HG02623 (cell line): ENCODE measurements around the gene GREM2.

ENCODE experiments used
- ATAC-seq: cut with Tn5 transposase; IDR thresholded peaks from one replicate; pipeline ENCODE4 v1.9.1; 2021; ENCODE audit warnings: moderate library complexity; ENCODE audit not compliant: unreplicated experiment

GREM2 gene

DNA sequence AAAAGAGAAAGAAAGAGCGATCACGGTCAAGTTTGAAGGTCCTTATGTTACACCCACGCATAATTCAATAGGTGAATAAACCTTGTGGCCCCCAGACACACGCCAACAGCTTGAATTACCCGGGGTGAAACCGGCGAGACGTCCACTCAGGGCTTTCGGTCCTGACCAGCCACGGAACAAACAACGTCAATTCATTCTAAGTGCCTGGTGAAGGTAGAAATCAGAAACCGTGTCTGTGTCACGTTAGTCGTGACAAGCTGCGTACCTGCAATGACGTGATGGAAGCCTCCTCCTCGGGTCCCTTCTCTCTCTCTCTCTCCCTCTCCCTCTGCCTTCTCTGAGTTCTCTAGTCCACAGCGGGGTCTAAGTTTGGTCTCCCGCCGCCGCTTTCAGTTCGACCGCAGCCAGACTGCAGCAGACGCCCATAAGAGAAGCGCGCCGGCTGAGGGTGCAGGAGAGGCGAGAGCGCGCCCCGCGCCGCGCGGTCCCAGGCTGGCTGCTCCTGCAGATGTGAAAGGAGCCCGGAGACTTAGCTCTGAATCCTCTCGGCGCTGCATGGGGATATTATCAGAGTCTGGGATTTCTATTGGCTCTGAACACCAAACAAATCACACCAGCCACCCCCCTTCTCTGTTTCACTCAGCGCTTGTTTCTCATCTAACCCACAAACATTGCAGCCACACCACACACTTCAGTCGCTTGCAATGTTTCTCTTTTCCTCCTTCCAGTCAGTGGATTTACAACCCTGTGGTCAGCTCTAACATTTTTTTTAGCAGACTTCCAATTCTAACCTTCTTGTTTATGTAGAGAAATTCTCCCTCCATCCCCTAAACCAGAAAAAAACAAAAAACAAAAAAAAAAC lies at the start of gene GREM2:
GREM2 (minus strand) TSS at position 537 of the 862 bp plus-strand sequence. CDS start 118,680 bp downstream, outside the sequence.
- ATAC-seq: peak; percentile 77

DNA sequence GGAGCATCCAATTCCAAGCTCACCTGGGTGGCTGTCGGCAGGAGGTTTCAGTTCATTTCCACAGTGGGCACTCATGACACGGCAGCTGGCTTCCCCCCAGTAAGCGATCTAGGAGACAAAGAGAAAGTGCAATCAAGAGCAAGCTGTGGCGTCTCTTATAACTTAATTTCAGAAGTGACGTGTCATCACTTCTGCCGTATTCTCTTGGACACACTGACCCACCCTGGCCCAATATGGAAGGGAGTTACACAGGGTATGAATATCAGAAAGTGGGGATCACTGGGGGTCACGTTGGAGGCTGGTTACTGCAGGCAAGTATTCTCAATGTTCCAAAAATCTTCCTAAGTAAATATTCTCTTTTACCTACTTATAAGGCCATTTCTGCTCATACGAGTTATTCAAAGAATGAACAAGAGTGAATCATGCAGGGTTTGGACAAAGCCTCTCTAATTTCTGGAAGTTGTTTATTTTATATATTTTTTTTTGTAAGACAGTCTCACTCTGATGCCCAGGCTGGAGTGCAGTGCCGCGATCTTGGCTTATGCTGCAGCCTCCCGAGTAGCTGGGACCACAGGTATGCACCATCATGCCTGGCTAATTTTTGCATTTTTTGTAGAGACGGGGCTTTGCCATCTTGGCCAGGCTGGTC lies 46.5 kb upstream of the GREM2 start:
- ATAC-seq: no peak

DNA sequence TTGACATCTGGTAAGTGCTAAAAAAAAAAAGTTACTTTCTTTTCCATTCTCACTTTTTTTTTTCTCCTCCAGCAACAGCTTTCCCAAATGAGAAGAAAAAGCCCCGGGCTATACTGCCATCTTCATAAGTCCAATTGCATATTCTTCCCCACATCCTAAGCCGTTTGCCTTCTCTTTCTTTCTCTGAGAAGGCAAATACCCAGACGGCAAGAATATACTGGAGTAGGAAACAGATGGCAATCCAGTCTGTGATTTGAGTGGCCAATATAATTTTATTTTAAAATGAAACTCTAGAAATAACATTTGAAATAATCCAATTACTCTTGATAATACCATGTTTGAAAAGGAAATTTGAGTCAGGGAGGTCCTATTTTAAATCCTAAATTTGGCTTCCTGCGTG lies 44.6 kb upstream of the GREM2 start:
- no peak for ATAC-seq

DNA sequence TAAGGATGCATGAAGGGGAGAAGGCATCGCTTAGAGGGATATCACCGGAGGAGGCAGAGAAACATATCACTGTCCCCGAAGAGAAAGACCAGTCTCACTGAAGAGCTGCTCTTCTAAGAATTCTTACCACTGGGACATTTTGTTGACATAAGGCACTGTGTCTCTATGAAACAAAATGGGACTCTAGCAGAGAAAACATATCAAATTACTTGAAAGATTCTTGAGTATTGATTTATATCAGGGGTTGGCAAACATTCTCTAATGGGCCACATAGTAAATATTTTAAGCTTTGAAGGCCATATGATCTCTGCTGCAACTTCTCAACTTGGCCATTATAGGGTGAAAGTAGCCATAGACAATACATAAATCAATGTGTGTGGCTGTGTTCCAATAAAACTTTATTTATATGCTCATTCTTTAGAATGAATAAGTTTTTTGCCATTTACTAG lies 41.0 kb upstream of the GREM2 start:
- no peak for ATAC-seq

DNA sequence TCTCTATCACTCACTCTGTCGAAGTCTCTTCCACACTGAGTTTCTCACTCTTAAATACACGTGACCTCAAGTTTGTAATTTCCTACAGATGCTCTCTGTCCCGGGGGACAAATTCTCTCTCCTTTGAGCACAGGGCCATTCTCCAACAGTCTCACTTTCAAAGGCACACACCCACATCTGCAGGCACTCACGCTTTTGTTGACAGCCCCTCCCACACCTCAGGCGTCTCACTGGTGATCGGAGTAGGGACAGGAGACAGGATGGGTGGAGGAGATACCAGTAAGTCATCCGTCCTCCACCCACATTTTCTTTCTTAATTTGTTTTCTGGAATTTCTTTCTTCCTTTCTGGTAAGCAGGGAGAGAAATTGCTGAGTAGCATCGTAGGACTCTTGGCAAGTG lies 40.6 kb upstream of the GREM2 start:
- no peak for ATAC-seq

DNA sequence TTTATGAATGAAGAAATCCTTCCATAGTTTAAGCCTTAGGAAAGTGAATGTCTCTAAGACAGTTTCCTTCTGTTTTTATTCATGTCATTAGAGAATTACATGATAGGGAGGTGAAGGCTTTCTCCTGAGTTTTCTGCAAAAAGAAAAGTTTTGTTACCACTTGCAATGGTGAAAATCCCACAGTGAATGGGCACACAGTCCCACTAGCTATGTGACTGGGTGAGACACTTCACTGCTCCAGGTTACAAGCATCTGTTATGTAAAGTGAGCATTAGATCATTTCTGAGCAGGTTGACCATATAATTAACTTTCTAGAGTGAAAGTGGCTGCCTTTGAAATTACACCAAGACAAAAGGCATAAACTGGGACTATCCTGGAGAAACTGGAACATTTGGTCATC lies 38.9 kb upstream of the GREM2 start:
- ATAC-seq: no peak

DNA sequence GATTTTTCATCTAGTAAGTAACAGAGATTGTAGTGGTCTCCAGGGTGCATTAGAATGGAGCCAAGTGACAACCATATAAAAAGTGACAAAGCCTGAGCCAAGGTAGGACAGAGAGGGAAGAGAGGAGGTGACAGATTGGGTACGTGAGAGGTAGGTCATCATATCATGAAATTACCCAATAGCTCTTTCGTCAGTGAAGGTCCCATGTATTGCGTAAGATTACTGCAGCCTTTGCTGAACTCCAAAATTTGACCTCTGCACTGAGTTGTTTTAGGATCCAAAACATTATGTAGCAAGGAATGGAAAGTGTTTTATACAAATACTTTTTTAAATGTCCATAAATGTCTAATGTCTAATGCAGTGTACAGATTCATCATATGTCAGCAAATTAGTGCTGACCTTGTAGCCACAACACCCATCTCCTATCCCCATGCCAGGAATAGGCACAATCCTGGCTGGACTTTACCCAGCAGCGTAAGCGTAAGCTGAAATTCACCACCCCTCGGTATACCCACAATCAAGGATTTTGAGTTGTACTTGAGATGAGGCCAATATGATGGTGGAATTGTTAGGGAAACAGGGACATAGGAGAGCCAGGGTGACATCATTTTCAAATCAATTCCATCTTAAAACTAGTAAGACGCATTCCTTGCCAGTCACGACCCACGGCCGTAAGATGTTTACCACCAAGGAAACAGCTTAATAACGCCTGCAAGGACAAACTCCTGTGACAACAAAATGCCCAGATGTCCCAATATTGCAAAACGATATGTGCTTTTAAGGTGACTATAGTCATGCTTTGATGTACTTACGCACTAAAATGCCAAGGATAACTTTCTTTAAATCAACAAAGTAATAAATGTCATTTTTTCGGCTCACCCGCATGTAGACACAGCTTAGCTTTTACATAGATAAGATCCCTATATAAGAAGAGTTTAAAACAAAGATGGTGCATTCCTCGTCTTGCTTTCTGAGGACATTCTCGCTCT lies 38.1 kb upstream of the GREM2 start:
- no peak for ATAC-seq

DNA sequence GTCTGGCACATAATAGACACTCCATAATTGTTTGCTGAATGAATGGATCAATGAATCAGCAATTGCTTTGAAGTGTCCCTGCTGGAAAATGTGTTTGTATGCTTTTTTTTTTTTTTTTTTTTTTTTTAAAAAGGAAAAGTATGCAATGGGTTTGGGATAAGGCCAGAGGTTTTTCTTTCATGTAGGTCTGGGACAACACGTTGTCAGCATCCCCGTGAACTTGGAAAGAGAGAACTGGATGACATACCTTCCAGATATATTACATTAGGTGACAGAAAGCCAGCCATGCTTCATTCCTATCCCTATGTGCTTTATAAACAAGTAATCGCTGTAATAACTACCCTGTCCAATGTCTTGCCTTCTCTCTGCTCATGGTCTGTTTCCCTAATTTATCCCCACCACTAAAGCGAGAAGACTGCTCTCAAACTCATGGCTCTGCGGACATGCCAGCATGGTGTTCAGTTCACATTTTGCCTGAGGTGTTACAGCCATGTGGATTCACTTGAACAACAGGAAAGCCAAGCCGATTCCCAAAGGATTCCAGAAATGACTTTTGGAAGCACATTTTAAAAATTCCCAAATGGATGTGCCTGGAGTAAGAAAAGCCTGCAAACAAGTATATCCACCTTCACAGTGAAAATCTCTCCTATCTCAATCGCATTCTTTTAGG lies 34.8 kb upstream of the GREM2 start:
- no peak for ATAC-seq

DNA sequence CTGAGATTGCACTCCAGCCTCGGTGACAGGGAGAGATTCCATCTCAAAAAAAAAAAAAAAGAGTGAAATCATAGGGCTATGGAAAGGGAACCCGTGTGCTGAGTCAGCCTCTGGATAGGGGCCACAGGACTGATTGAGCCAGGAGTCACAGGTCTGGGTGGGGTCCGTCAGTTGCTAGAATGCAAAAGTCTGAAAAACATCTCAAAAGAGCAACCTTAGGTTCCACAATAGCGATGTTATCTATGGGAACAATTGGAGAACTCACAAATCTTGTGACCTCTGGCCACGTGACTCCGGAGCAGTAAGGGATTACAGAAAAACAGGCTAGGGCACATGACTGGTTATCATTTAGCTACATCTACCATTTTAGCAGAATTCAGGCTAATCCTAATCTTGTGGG lies 32.8 kb upstream of the GREM2 start:
- ATAC-seq: no peak

DNA sequence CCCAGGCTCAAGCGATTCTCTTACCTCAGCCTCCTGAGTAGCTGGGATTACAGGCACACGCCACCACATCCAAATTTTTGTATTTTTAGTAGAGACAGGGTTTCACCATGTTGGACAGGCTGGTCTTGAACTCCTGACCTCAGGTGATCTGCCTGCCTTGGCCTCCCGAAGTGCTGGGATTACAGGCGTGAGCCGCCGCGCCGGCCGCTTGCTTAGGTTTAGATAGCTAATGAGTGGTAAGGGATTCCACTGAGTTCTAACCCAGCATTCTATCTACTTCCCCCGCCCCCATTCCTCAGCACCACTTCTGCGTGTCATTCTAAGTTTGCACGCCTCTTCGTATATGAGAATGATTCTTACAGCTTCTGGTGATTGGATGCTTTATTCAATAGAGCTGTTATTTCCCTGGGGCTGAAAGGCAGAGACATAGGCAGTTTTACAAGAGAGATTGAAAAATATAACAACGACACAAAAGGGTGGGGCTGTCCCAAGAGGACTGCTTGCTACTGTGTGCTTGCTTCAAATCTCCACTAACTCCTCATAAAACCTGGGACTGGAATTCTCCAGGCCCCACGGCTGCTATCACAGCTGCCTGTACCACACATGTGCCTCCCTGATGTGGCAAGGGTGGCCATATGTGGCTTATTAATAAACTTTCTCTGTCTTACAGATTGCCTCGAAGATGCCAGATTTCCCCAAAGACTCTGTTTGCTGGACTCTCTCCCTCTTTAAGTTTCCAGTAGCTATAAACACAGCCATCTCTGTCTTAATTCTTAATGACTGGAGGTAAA lies 23.7 kb upstream of the GREM2 start:
- no peak for ATAC-seq

DNA sequence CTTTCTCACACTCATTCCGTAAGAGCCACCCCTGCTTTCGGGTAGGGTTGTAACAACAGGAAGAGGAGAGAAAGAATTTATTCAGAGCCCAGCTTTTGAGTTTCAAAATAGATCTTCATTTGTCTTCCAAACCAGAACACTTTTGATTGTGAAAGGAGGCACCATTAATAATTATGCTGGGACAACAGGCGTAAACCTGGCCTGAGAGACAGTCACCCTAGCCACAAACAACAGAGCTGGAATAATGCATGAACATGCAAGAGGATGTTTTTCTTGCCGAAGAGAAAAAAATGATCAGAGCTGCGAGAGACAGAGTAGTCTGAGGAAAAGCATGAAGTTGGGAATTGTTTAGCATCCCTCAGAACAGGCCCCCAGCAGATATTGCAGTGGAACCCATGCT lies 18.5 kb upstream of the GREM2 start:
- no peak for ATAC-seq

DNA sequence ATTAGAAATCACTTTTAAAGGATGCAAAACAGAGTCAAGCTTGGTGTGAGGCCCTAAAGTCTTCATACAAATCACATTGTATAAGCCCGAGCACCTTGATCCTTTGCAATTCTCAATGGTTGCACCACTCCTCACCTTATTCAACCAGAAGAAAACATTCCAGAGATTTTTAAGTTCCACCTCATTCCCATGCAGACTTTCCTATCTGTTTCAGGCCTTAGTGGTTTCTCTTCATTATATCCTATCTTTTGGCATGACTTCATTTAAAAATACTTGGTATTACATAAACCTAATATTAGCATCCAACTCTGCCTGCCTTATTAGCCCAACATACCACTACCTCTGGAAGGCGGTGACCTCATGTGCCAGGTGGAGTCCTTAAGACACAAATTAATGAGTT lies 9.3 kb upstream of the GREM2 start:
- ATAC-seq: no peak

DNA sequence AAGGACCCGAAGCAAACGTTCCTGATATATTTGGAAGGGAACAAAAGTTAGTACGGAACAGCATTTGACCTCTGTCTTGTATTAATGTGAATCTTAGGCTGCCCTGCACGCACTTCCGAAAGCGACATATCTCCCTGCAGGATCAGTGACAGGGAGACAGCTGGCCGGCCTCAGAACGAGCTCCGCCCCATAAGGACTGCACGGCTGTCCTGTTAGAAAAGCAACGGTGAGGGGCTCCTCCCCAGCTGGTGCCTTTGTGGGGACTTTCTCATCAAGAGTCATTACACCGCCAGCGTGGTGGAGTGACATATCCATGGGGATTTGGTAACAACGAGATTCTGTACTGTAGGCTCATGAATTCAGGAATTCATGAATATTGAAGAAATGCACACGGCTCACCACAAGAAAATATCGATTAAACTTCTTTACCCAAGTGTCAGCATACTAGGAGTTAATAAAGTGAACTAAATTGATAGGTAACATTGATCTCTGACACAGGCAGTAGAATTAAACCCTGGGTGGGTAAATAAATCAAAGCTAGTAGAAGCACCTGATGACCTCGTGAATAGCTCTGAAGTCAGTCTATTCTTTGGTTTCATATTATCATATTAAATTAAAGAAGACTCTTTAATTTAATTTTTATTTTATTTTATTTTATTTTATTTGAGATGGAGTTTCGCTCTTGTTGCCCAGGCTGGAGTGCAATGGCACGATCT lies 8.1 kb upstream of the GREM2 start:
- no peak for ATAC-seq

DNA sequence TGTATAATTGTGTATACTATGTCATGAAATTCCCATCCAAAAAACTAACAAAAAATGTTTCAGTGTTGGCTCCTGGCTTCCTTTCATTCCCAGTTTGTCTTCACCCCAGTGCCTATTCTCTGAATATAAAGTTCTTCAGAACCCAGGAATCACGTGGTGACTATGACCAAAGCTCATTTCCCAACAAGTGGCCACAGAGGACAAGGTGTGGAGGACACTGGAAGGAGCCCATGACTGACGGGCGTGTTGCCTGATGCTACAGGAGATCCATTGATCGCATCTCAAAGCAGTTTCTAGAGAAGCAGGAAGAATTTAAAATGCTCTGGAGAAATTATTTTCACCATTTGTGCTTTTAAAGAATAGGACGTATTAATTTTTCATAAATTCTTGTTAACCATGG lies 7.4 kb upstream of the GREM2 start:
- no peak for ATAC-seq

DNA sequence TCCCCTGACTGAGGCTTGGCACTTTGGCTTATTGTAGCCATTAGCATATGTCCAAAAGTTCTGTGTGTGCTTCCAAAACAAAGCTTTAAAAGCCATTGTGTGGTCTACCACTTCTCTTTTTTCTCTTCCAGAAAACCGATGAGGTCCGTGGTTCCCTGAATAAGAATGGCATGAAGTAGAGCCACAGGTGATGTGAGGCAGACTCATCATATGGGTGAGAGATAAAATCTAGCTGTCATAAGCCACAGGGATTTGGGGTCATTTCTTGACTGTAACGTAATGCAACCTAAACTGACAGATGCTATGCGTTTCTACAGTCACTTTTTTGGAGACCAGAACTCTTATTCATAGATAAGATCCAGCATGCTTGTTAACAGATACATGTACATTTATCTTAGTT lies 7.0 kb upstream of the GREM2 start:
- ATAC-seq: no peak

DNA sequence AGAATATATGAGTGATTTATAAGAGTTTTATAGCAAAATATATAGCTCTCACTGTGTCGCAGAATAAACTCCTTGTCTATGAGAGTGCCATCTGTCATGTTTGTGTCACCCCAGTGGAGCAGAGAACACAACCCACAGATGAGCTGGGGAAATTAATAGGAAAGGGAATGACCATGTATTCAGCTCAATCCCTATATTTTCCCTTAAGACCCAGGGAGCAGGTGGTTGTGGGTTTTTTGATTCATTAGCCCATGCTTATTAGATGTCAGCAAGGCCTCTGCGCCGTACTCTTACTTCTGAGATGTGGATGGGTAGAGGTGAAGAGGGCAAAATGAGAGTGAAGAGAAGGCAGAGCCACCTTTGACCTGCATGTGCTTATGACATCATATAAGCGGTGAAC lies 4.1 kb upstream of the GREM2 start:
- ATAC-seq: no peak

DNA sequence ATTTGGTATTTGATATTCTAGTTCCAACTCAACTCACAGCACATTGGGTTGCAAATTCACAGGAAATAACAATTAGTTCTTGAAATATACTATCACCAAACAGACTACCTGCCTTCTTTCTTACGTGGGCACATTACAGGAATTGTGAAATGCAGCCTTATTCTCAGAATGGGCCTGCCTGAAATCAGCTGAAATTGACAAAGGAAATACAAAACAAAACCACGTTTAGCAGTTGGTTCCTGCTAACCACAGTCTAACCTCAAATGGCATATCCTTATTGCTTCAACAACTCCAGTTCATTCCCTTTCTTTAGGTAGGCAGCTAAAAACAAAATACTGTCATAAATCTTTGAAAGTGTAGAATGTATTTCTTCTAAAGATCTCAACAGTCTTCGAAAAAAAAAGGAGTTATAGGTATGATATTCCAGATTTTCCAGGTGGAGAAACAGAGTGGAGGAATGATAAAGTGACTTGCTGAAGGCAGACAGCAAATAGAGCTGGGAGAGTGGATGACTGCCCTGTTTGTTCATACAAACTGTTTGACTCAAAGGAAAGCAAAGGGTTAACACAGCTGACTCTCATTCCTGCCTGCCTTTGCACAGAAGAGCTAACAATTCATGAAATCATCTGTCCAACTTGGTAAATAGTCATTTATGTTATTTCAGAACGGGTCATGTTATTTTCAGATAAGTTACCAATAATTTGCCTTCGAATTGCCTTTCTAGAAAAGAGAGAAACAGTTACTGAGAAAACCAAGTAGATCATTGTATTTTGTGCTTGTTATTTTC lies 1.6 kb upstream of the GREM2 start:
- no peak for ATAC-seq

DNA sequence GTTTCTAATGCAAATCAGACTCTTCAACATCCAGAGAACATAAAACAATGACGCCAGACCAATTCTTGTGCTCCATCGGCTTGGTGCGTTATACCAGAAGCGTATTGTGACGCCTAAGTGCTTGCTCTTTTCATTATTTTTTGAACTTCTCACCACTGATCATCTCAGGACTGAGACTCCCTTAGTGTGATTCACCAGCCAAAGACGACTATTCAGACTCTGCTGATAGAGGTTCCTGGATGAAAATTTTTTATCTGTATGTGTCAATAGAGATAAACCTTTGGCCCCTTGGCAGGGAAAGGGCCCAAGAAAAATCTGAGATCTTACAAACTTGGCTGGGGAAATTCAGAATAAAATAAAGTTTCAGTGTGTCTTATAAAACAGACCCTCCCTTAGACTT lies 856 bp upstream of the GREM2 start:
- no peak for ATAC-seq

DNA sequence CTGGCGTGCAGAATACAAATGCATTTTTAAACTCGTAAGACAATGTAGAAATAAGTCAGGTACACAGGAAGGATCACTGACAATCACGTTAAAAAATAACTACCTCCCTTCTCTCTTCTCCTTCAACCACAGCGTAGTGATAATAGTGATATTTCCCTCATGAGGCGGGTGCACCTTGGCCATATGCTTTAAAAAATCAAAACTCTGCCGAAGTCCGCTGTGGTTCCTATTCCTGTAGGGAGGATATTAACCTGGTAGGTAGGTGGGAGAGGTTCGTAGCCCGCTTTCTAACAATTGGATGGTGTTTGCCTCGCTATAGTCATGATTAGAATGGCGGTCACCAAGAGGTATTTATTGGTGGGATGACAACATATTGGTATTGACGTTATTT lies 732 bp downstream of the GREM2 start:
- ATAC-seq: no peak
